ENCODE measurements around the gene POPDC2.
"Not testable (repeated sequence)": the region's sequence is repeated elsewhere in the genome, so short reads cannot be mapped to it uniquely, and the experiment has no call there.

Gene POPDC2

DNA sequence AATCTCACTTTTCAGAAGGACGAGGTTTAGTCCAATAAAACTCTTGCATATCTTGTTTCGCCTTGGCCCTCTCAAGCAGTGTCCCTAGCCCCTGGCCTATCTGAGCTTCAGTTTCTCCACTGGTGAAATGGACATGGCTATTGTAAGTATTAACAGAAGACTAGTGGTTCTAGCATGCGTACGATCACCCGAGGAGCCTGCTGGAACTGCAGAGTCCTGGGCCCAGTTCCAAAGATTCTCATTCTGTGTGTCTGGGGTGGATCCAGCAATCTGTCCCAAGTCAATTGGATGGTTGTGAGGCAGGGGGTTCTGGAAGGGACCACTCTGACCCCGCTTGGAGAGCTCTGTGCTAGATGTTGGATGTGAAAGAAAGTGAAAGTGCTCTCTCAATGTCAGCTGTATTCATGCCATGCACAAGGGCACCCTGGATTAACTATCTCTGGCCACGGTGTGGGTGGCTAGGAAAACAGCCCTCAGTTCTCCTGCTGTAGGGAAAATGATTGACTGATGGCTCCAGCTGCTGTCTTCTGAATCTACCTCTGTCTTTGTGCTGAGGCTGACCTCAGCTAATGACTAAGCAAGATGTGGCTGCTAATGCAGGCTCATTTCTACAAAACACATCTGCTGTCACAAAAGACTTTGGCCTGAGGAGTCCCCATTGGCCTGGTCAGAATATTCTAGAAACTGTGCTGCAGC lies 64.6 kb downstream of the POPDC2 start:
- in situ Hi-C loops (cut with MboI; ENCODE audit: low pct_unique_long_range_greater_than_20kb, low sequenced_read_pairs): no loop called here
- no peak for DNase-seq

- in situ Hi-C loops (cut with MboI; ENCODE audit: low pct_unique_long_range_greater_than_20kb, low sequenced_read_pairs); DNase-seq: not testable (repeated sequence)
Observed at GRCh38 chr3:119594929-119595328, 65.5 kb downstream of the POPDC2 start.

DNA sequence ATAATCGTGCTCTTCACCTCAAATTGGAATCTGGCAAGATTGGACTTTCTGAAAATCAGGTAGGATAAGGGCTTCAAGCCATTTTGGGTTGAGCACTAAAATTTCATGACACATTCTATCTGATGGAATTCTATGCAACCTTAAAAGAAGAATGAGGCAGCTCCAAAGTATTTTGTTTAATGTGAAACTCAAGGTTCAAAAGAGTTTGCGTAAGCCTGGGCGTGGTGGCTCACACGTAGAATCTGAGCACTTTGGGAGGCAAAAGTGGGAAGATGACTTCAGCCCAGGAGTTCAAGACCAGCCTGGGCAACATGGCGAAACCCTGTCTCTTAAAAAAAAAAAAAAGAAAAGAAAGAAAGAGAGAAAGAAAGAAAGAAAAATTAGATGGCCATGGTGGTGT lies 66.3 kb downstream of the POPDC2 start:
- no peak for DNase-seq
- in situ Hi-C loops (cut with MboI; ENCODE audit: low pct_unique_long_range_greater_than_20kb, low sequenced_read_pairs): no loop called here

GRCh38 chr3:119592861-119593260 lies 67.5 kb downstream of the POPDC2 start:
- DNase-seq: no peak
- in situ Hi-C loops (cut with MboI; ENCODE audit: low pct_unique_long_range_greater_than_20kb, low sequenced_read_pairs): no loop called here

All from KBM-7 (cell line).